GM21717 (cell line): ENCODE measurements around the gene RAB40A.
"Not testable (repeated sequence)": the region's sequence is repeated elsewhere in the genome, so short reads cannot be mapped to it uniquely, and the experiment has no call there.

Experiments
- ATAC-seq: cut with Tn5 transposase; IDR thresholded peaks from one replicate; pipeline ENCODE4 v1.9.1; 2021; ENCODE audit warnings: mild to moderate bottlenecking, moderate library complexity; ENCODE audit not compliant: unreplicated experiment

RAB40A gene

GRCh38 chrX:103524747-103525146, 5.5 kb upstream of the RAB40A start:
- ATAC-seq: no peak

- ATAC-seq: no peak
Observed at GRCh38 chrX:103523605-103524004, 4.3 kb upstream of the RAB40A start.

- ATAC-seq: no peak
Observed at GRCh38 chrX:103520386-103520785, 1.1 kb upstream of the RAB40A start.

- ATAC-seq: no peak
Observed at GRCh38 chrX:103518571-103518970, 718 bp downstream of the RAB40A start.

- ATAC-seq: no peak
Observed at GRCh38 chrX:103517246-103517645, 2.0 kb downstream of the RAB40A start.

GRCh38 chrX:103513476-103514108, 5.7 kb downstream of the RAB40A start:
- ATAC-seq: no peak

GRCh38 chrX:103513067-103513466, 6.2 kb downstream of the RAB40A start:
- no peak for ATAC-seq

GRCh38 chrX:103510031-103510430, 9.3 kb downstream of the RAB40A start:
- ATAC-seq: no peak

- no peak for ATAC-seq
Observed at GRCh38 chrX:103503853-103504207, 15.5 kb downstream of the RAB40A start.

GRCh38 chrX:103503163-103503852, 16.0 kb downstream of the RAB40A start:
- ATAC-seq: no peak

GRCh38 chrX:103498786-103499185, 20.5 kb downstream of the RAB40A start:
- ATAC-seq: no peak

- ATAC-seq: no peak
Observed at GRCh38 chrX:103495786-103496185, 23.5 kb downstream of the RAB40A start.

- not testable (repeated sequence) for ATAC-seq
Observed at GRCh38 chrX:103493578-103493977, 25.7 kb downstream of the RAB40A start.

- ATAC-seq: not testable (repeated sequence)
Observed at GRCh38 chrX:103489733-103490132, 29.6 kb downstream of the RAB40A start.

- no peak for ATAC-seq
Observed at GRCh38 chrX:103488794-103489193, 30.5 kb downstream of the RAB40A start.

GRCh38 chrX:103488332-103488731, 31.0 kb downstream of the RAB40A start:
- no peak for ATAC-seq

GRCh38 chrX:103483720-103484119, 35.6 kb downstream of the RAB40A start:
- ATAC-seq: no peak

- ATAC-seq: no peak
Observed at GRCh38 chrX:103480526-103480925, 38.8 kb downstream of the RAB40A start.

- no peak for ATAC-seq
Observed at GRCh38 chrX:103477496-103477895, 41.8 kb downstream of the RAB40A start.

- ATAC-seq: no peak
Observed at GRCh38 chrX:103475381-103475780, 43.9 kb downstream of the RAB40A start.

- not testable (repeated sequence) for ATAC-seq
Observed at GRCh38 chrX:103469977-103470376, 49.3 kb downstream of the RAB40A start.

GRCh38 chrX:103467887-103468286, 51.4 kb downstream of the RAB40A start:
- no peak for ATAC-seq

GRCh38 chrX:103467156-103467555, 52.1 kb downstream of the RAB40A start:
- no peak for ATAC-seq
